ENCODE results near the gene PARVG.
A peak's percentile ranks its signal among the peaks of the same experiment; 100 is the strongest.

PARVG gene

DNA sequence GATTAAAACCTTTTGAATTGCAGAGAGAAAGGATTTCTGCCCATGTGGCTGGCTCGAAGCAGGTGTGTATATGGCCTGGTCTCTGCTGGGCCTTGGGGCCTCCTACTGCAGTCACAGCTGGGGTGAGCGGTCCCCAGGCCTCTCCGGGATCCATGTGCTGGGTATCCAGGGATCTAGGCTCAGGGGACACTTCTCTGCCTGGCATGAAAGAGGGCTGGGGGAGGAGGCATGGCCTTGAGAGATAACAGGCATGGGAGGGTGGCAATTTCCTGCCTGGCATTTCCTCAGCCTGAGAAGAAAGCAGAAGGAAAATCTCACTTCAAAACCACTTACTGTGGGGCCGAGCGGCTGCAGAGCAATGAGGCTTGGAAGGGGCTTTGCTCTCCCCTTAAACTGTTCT, 20.3 kb upstream of the PARVG start:
- Histone ChIP-seq H3K4me3 (ENCODE audit: low read depth, low read length) (no peak overlapping the region), H3K36me3 (no peaks in the 10 kb centered on the region), H3K9me3 (ENCODE audit: severe bottlenecking) (no peaks in the 10 kb centered on the region), H3K27ac (no peak overlapping the region), H3K27me3 (ENCODE audit: insufficient read depth, low read depth, severe bottlenecking) (no peaks in the 10 kb centered on the region)
- DNase-seq, result no peak
- TF ChIP-seq, protein P1, sequence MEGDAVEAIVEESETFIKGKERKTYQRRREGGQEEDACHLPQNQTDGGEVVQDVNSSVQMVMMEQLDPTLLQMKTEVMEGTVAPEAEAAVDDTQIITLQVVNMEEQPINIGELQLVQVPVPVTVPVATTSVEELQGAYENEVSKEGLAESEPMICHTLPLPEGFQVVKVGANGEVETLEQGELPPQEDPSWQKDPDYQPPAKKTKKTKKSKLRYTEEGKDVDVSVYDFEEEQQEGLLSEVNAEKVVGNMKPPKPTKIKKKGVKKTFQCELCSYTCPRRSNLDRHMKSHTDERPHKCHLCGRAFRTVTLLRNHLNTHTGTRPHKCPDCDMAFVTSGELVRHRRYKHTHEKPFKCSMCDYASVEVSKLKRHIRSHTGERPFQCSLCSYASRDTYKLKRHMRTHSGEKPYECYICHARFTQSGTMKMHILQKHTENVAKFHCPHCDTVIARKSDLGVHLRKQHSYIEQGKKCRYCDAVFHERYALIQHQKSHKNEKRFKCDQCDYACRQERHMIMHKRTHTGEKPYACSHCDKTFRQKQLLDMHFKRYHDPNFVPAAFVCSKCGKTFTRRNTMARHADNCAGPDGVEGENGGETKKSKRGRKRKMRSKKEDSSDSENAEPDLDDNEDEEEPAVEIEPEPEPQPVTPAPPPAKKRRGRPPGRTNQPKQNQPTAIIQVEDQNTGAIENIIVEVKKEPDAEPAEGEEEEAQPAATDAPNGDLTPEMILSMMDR (IDR thresholded peaks at IDR 0.05; ENCODE audit: low read depth, low read length), result no peak

DNA sequence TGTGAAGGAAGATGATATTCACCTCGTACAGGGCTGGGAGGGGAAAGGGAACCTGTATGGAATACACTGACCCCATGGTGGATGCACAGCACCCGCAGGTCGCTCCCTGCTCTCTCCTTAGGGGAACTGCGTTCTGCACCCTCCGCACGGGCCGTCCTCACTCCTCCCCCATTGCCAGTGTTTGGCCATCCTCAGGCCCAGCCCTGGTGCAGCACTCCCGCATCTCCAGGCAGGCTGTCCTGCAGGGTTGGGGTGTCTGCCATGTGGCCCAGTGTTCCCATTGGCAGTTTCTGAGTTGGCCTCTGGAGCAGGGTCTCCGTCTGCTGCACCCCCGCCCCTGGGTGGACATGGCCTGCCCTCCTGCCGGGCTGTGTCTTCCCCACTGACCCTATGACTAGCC, 19.1 kb upstream of the PARVG start:
- no peaks in the 10 kb centered on the region for H3K9me3 ChIP-seq (ENCODE audit: severe bottlenecking)
- no peak overlapping the region for H3K27ac ChIP-seq
- H3K36me3 ChIP-seq, result no peaks in the 10 kb centered on the region
- H3K4me3 ChIP-seq (ENCODE audit: low read depth, low read length), result no peak overlapping the region
- TF ChIP-seq, protein P1 (IDR thresholded peaks at IDR 0.05; ENCODE audit: low read depth, low read length), result no peak
- no peak for DNase-seq
- H3K27me3 ChIP-seq (ENCODE audit: insufficient read depth, low read depth, severe bottlenecking), result no peaks in the 10 kb centered on the region

GRCh38 chr22:44162960-44163359, 17.8 kb upstream of the PARVG start:
- TF ChIP-seq, protein P1 (IDR thresholded peaks at IDR 0.05; ENCODE audit: low read depth, low read length), result no peak
- no peak for DNase-seq
- Histone ChIP-seq H3K36me3 (no peaks in the 10 kb centered on the region), H3K27me3 (ENCODE audit: insufficient read depth, low read depth, severe bottlenecking) (no peaks in the 10 kb centered on the region), H3K9me3 (ENCODE audit: severe bottlenecking) (no peaks in the 10 kb centered on the region), H3K27ac (no peak overlapping the region), H3K4me3 (ENCODE audit: low read depth, low read length) (no peak overlapping the region)

GRCh38 chr22:44163536-44163935, 17.2 kb upstream of the PARVG start:
- no peaks in the 10 kb centered on the region for H3K36me3 ChIP-seq
- no peak for DNase-seq
- no peaks in the 10 kb centered on the region for H3K9me3 ChIP-seq (ENCODE audit: severe bottlenecking)
- H3K27ac ChIP-seq, result no peak overlapping the region
- no peaks in the 10 kb centered on the region for H3K27me3 ChIP-seq (ENCODE audit: insufficient read depth, low read depth, severe bottlenecking)
- no peak overlapping the region for H3K4me3 ChIP-seq (ENCODE audit: low read depth, low read length)
- TF ChIP-seq, protein P1 (IDR thresholded peaks at IDR 0.05; ENCODE audit: low read depth, low read length), result no peak

DNA sequence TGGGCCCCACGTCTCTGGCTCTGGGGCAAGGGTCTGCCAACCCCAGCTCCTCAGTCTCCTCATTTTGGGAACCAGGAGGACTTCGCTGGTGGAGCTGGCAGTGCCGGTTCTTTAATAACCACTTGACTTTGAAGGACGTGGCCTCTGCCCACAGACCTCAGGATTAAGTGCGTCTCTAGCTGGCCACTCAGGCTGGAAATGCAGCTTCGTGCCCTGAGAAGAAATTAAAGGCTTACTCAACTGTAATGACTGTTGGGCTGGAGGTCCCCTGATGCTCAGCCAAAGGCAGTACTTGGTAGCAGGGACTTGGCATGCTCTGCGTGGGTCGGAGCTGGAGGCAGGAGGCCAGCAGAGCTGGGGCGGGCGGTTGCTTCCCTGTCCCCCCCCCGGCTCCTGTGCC, 16.7 kb upstream of the PARVG start:
- TF ChIP-seq, protein P1 (IDR thresholded peaks at IDR 0.05; ENCODE audit: low read depth, low read length), result no peak
- DNase-seq, result peak; percentile 48
- no peak overlapping the region for H3K27ac ChIP-seq
- no peaks in the 10 kb centered on the region for H3K27me3 ChIP-seq (ENCODE audit: insufficient read depth, low read depth, severe bottlenecking)
- H3K36me3 ChIP-seq, result no peaks in the 10 kb centered on the region
- no peak overlapping the region for H3K4me3 ChIP-seq (ENCODE audit: low read depth, low read length)
- no peaks in the 10 kb centered on the region for H3K9me3 ChIP-seq (ENCODE audit: severe bottlenecking)

GRCh38 chr22:44165286-44165874, 15.3 kb upstream of the PARVG start:
- Histone ChIP-seq H3K36me3 (no peaks in the 10 kb centered on the region), H3K27me3 (ENCODE audit: insufficient read depth, low read depth, severe bottlenecking) (no peaks in the 10 kb centered on the region), H3K27ac (no peak overlapping the region), H3K9me3 (ENCODE audit: severe bottlenecking) (no peaks in the 10 kb centered on the region), H3K4me3 (ENCODE audit: low read depth, low read length) (no peak overlapping the region)
- no peak for DNase-seq
- TF ChIP-seq, protein P1 (IDR thresholded peaks at IDR 0.05; ENCODE audit: low read depth, low read length), result no peak
